ENCODE results near the gene SS18. TPM values are rescaled to one million over a fixed set of nuclear protein-coding genes. Genes with fewer than 3 reads are reported as not detected.

The SS18 gene
- total RNA-seq, 5 donors from 2014 or later (not counting 1 experiment from before 2014, with no cell fraction given): 58.3 to 79.2 (median 67.3) TPM

- Histone ChIP-seq H3K36me3 (ENCODE audit: control insufficient read depth in 2 of 2, extremely low read depth in 1 of 2, insufficient read depth in 1 of 2, low read length in 1 of 2) (peaks cover 0 to 56% of the 10 kb centered on the region in 2 donors), H3K4me3 (ENCODE audit: control insufficient read depth in 1 of 2, extremely low read depth in 1 of 2, low read length in 1 of 2) (no peak overlapping the region), H3K9me3 (no peaks in the 10 kb centered on the region), H3K27ac (ENCODE audit: low read length) (no peak overlapping the region), H3K4me1 (ENCODE audit: control insufficient read depth in 1 of 2, extremely low read depth in 1 of 2, insufficient read depth in 2 of 2, low read length in 2 of 2) (no peaks in the 10 kb centered on the region), H3K27me3 (replicated peaks in 1 of 2; ENCODE audit: control insufficient read depth in 2 of 2, extremely low read depth in 1 of 2, insufficient read depth in 2 of 2, low read length in 1 of 2) (no peaks in the 10 kb centered on the region)
- Mint-ChIP-seq H3K36me3 (peaks cover 63% of the 10 kb centered on the region), H3K27ac (no peak overlapping the region), H3K4me3 (no peak overlapping the region), H3K27me3 (no peaks in the 10 kb centered on the region), H3K9me3 (no peaks in the 10 kb centered on the region), H3K4me1 (peaks cover 0 to 2% (median 2%) of the 10 kb centered on the region in 3 donors)
- CTCF ChIA-PET: interaction anchor here in 1 of 2 donors (0.6 kb wide), 1 partner anchor 881 kb away, joined by 3 read pairs; no protein-coding TSS in a partner anchor
- no peak for ATAC-seq (replicated peaks in 1 of 4)
- no peak for DNase-seq
- POLR2A ChIA-PET: no interaction called here
Observed at GRCh38 chr18:26017929-26018328, 72.5 kb downstream of the SS18 start.

DNA sequence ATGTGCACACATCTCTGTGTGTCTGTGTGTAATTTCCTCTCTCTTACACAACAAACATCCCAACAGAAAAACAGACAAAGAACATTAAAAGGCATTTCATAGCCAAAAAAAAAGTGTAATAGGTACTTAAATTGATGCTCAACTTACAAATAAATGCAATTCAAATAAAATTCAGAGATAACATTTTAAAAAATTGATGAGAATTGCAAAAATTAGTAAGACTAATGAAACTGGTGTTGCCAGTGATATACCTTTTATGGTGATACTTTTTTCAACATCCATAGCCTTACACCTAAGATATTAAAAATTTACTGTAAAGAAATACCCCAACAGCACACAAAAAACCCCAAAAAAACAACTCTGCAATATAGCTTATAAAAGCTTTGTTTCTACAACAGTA lies 76.0 kb downstream of the SS18 start:
- Mint-ChIP-seq H3K4me3 (no peak overlapping the region), H3K9me3 (peaks cover 0 to 3% (median 0%) of the 10 kb centered on the region in 3 donors), H3K4me1 (no peaks in the 10 kb centered on the region), H3K27ac (no peak overlapping the region), H3K27me3 (no peaks in the 10 kb centered on the region), H3K36me3 (peaks cover 47% of the 10 kb centered on the region)
- Histone ChIP-seq H3K4me3 (ENCODE audit: control insufficient read depth in 1 of 2, extremely low read depth in 1 of 2, low read length in 1 of 2) (no peak overlapping the region), H3K36me3 (ENCODE audit: control insufficient read depth in 2 of 2, extremely low read depth in 1 of 2, insufficient read depth in 1 of 2, low read length in 1 of 2) (peaks cover 0 to 41% of the 10 kb centered on the region in 2 donors), H3K9me3 (no peaks in the 10 kb centered on the region), H3K27ac (ENCODE audit: low read length) (no peak overlapping the region), H3K27me3 (replicated peaks in 1 of 2; ENCODE audit: control insufficient read depth in 2 of 2, extremely low read depth in 1 of 2, insufficient read depth in 2 of 2, low read length in 1 of 2) (no peaks in the 10 kb centered on the region), H3K4me1 (ENCODE audit: control insufficient read depth in 1 of 2, extremely low read depth in 1 of 2, insufficient read depth in 2 of 2, low read length in 2 of 2) (no peaks in the 10 kb centered on the region)
- ChIA-PET POLR2A (no interaction called here), CTCF (no interaction called here)
- DNase-seq: no peak
- ATAC-seq (replicated peaks in 1 of 4): no peak

DNA sequence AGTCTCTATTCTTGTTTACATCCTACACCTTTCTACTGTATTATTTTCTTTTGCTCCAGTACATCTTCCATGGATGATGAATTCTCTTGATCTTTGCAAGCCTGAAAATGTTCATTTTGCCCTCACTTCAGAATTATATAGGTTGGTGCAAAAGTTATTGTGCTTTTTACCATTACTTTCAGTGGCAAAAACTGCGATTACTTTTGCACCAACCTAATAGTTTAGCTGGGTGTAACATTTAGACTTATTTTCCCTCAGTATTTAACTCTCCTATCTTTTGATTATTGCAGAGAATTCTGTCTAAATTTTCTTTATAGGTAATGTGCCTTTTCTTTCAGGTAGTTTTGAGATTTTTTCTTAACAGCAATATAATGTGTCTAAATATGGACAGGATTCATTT lies 81.8 kb downstream of the SS18 start:
- no peaks in the 10 kb centered on the region for H3K27me3 Mint-ChIP-seq
- Histone ChIP-seq H3K27me3 (replicated peaks in 1 of 2; ENCODE audit: control insufficient read depth in 2 of 2, extremely low read depth in 1 of 2, insufficient read depth in 2 of 2, low read length in 1 of 2) (no peaks in the 10 kb centered on the region), H3K4me3 (ENCODE audit: control insufficient read depth in 1 of 2, extremely low read depth in 1 of 2, low read length in 1 of 2) (no peak overlapping the region), H3K27ac (ENCODE audit: low read length) (no peak overlapping the region), H3K9me3 (no peaks in the 10 kb centered on the region), H3K36me3 (ENCODE audit: control insufficient read depth in 2 of 2, extremely low read depth in 1 of 2, insufficient read depth in 1 of 2, low read length in 1 of 2) (peaks cover 0 to 7% of the 10 kb centered on the region in 2 donors), H3K4me1 (ENCODE audit: control insufficient read depth in 1 of 2, extremely low read depth in 1 of 2, insufficient read depth in 2 of 2, low read length in 2 of 2) (no peaks in the 10 kb centered on the region)
- POLR2A ChIA-PET: interaction anchor here in 1 of 2 donors (0.6 kb wide), 1 partner anchor 26 kb away, joined by 4 read pairs; no protein-coding TSS in a partner anchor
- no CpG with 5 or more reads among the region's 1 CpG for WGBS (ENCODE audit: insufficient coverage)
- no peak for DNase-seq
- CTCF ChIA-PET: interaction anchor here in 1 of 2 donors (0.5 kb wide), 1 partner anchor 19 kb away, joined by 3 read pairs; no protein-coding TSS in a partner anchor
- H3K36me3 Mint-ChIP-seq: peaks cover 10% of the 10 kb centered on the region
- no peaks in the 10 kb centered on the region for H3K4me1 Mint-ChIP-seq
- peaks cover 0 to 3% (median 0%) of the 10 kb centered on the region in 3 donors for H3K9me3 Mint-ChIP-seq
- no peak overlapping the region for H3K27ac Mint-ChIP-seq
- ATAC-seq (replicated peaks in 1 of 4): no peak
- H3K4me3 Mint-ChIP-seq: no peak overlapping the region

DNA sequence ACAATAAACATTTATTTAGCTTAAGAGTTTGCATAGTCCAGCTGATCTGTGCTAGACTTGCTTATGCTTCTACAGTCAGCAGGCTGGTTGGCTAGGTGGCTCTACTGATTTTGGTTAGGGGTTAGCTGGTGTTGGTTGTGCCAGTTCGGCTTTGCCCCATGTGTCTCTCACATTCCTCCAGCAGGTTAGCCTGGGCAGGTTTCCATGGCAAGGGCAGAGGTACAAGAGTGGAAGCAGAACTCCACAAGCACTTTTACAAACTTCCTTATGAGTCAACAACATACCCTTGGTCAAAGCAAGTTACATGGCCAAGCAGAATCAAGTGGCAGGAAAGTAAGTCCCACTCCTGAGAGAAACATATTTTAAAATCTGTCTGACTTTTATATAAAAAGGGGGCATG lies 82.3 kb downstream of the SS18 start:
- Mint-ChIP-seq H3K4me1 (no peaks in the 10 kb centered on the region), H3K4me3 (no peak overlapping the region), H3K36me3 (peaks cover 10% of the 10 kb centered on the region), H3K27me3 (no peaks in the 10 kb centered on the region), H3K27ac (no peak overlapping the region), H3K9me3 (peaks cover 0 to 3% (median 0%) of the 10 kb centered on the region in 3 donors)
- no peaks in the 10 kb centered on the region for H3K9me3 ChIP-seq
- H3K27me3 ChIP-seq (replicated peaks in 1 of 2; ENCODE audit: control insufficient read depth in 2 of 2, extremely low read depth in 1 of 2, insufficient read depth in 2 of 2, low read length in 1 of 2): no peaks in the 10 kb centered on the region
- WGBS (ENCODE audit: insufficient coverage): no CpG with 5 or more reads among the region's 1 CpG
- no peak for DNase-seq
- ATAC-seq (replicated peaks in 1 of 4): no peak
- POLR2A ChIA-PET: no interaction called here
- no peaks in the 10 kb centered on the region for H3K4me1 ChIP-seq (ENCODE audit: control insufficient read depth in 1 of 2, extremely low read depth in 1 of 2, insufficient read depth in 2 of 2, low read length in 2 of 2)
- no peak overlapping the region for H3K27ac ChIP-seq (ENCODE audit: low read length)
- CTCF ChIA-PET: no interaction called here
- no peak overlapping the region for H3K4me3 ChIP-seq (ENCODE audit: control insufficient read depth in 1 of 2, extremely low read depth in 1 of 2, low read length in 1 of 2)
- H3K36me3 ChIP-seq (ENCODE audit: control insufficient read depth in 2 of 2, extremely low read depth in 1 of 2, insufficient read depth in 1 of 2, low read length in 1 of 2): peaks cover 0 to 3% of the 10 kb centered on the region in 2 donors

DNA sequence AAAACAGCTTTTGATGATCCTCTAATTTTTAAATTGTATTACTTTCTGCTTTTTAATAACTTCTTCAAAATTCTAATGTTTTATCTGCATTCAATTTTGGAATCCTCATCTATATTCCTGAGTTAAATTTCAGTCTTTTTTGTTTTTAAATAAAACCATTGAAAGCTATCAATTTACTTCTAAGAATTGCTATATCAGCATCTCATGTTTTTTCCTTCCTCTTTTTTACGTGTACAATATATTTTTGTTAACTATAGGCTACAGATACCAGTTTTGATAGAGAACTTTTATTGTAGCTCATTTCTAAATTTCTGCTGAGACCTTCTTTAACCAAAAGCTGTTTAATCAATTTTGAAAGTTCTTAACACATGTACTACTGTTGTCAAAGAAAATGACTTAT lies 84.5 kb downstream of the SS18 start:
- no peak overlapping the region for H3K27ac ChIP-seq (ENCODE audit: low read length)
- H3K4me1 ChIP-seq (ENCODE audit: control insufficient read depth in 1 of 2, extremely low read depth in 1 of 2, insufficient read depth in 2 of 2, low read length in 2 of 2): no peaks in the 10 kb centered on the region
- Mint-ChIP-seq H3K27ac (no peak overlapping the region), H3K9me3 (peaks cover 0 to 3% (median 0%) of the 10 kb centered on the region in 3 donors), H3K4me3 (no peak overlapping the region), H3K36me3 (peaks cover 5% of the 10 kb centered on the region), H3K4me1 (no peaks in the 10 kb centered on the region), H3K27me3 (no peaks in the 10 kb centered on the region)
- no peaks in the 10 kb centered on the region for H3K36me3 ChIP-seq (ENCODE audit: control insufficient read depth in 2 of 2, extremely low read depth in 1 of 2, insufficient read depth in 1 of 2, low read length in 1 of 2)
- no peak for ATAC-seq (replicated peaks in 1 of 4)
- no peak for DNase-seq
- no peak overlapping the region for H3K4me3 ChIP-seq (ENCODE audit: control insufficient read depth in 1 of 2, extremely low read depth in 1 of 2, low read length in 1 of 2)
- no CpG with 5 or more reads among the region's 1 CpG for WGBS (ENCODE audit: insufficient coverage)
- no peaks in the 10 kb centered on the region for H3K9me3 ChIP-seq
- ChIA-PET CTCF (no interaction called here), POLR2A (no interaction called here)
- H3K27me3 ChIP-seq (replicated peaks in 1 of 2; ENCODE audit: control insufficient read depth in 2 of 2, extremely low read depth in 1 of 2, insufficient read depth in 2 of 2, low read length in 1 of 2): no peaks in the 10 kb centered on the region

DNA sequence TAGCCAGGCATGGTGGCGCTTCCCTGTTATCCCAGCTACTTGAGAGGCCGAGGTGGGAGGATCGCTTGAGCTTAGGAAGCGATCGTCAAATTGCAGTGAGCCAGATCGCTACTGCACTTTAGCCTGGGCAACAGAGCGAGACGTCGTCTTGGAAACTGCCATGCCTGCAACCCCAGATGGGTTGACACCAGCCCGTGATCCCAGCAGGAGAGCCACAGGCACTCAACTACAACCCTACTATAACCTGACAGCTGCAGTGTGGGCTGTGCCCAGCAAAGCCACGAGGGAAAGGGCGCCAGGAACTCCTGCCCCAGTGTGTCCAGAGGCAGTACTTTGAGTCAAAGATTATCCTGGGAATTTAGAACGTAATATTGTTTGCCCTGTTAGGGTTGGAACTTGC lies 85.6 kb downstream of the SS18 start:
- ATAC-seq (replicated peaks in 1 of 4) (no peak), DNase-seq (no peak)
- Mint-ChIP-seq H3K36me3 (peaks cover 3% of the 10 kb centered on the region), H3K27ac (no peak overlapping the region), H3K4me1 (no peaks in the 10 kb centered on the region), H3K9me3 (no peaks in the 10 kb centered on the region), H3K27me3 (no peaks in the 10 kb centered on the region), H3K4me3 (no peak overlapping the region)
- Histone ChIP-seq H3K27me3 (replicated peaks in 1 of 2; ENCODE audit: control insufficient read depth in 2 of 2, extremely low read depth in 1 of 2, insufficient read depth in 2 of 2, low read length in 1 of 2) (no peaks in the 10 kb centered on the region), H3K4me3 (ENCODE audit: control insufficient read depth in 1 of 2, extremely low read depth in 1 of 2, low read length in 1 of 2) (no peak overlapping the region), H3K4me1 (ENCODE audit: control insufficient read depth in 1 of 2, extremely low read depth in 1 of 2, insufficient read depth in 2 of 2, low read length in 2 of 2) (no peaks in the 10 kb centered on the region), H3K36me3 (ENCODE audit: control insufficient read depth in 2 of 2, extremely low read depth in 1 of 2, insufficient read depth in 1 of 2, low read length in 1 of 2) (no peaks in the 10 kb centered on the region), H3K27ac (ENCODE audit: low read length) (no peak overlapping the region), H3K9me3 (no peaks in the 10 kb centered on the region)
- POLR2A ChIA-PET: no interaction called here
- 94% methylated on average over 9 of the region's 13 CpGs for WGBS (ENCODE audit: insufficient coverage)
- CTCF ChIA-PET: no interaction called here

DNA sequence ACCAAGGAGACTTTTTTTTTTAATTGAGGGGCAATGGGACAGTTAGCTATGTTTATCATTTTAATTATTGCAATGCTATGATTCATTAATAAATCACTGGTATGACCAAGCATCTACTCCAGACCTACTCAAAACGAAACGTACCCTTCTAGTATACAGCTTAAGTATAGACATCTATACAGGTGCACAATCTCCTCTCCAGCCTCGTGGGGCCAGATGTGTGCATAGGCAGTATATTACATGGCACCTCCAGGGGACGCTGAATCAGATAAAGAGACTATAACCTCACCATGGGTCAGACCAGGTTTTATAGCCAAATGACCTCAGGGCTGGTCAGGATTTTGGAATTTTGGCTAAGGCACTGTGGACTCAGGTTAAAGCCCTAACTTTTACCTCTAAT lies 86.6 kb downstream of the SS18 start:
- POLR2A ChIA-PET: no interaction called here
- peaks cover 0 to 7% (median 4%) of the 10 kb centered on the region in 3 donors for H3K9me3 Mint-ChIP-seq

More for the DNA sequence above, 86.6 kb downstream of the SS18 start:
- no peak overlapping the region for H3K4me3 ChIP-seq (ENCODE audit: control insufficient read depth in 1 of 2, extremely low read depth in 1 of 2, low read length in 1 of 2)
- ATAC-seq (replicated peaks in 1 of 4): no peak
- no peaks in the 10 kb centered on the region for H3K36me3 ChIP-seq (ENCODE audit: control insufficient read depth in 2 of 2, extremely low read depth in 1 of 2, insufficient read depth in 1 of 2, low read length in 1 of 2)
- H3K36me3 Mint-ChIP-seq: peaks cover 7% of the 10 kb centered on the region
- no peak overlapping the region for H3K4me3 Mint-ChIP-seq
- H3K27ac ChIP-seq (ENCODE audit: low read length): no peak overlapping the region
- H3K27me3 Mint-ChIP-seq: no peaks in the 10 kb centered on the region
- H3K27ac Mint-ChIP-seq: no peak overlapping the region
- WGBS (ENCODE audit: insufficient coverage): 90% methylated on average over 2 of the region's 4 CpGs
- no peak for DNase-seq
- no peaks in the 10 kb centered on the region for H3K27me3 ChIP-seq (replicated peaks in 1 of 2; ENCODE audit: control insufficient read depth in 2 of 2, extremely low read depth in 1 of 2, insufficient read depth in 2 of 2, low read length in 1 of 2)
- no peaks in the 10 kb centered on the region for H3K4me1 Mint-ChIP-seq
- CTCF ChIA-PET: no interaction called here
- no peaks in the 10 kb centered on the region for H3K4me1 ChIP-seq (ENCODE audit: control insufficient read depth in 1 of 2, extremely low read depth in 1 of 2, insufficient read depth in 2 of 2, low read length in 2 of 2)
- H3K9me3 ChIP-seq: no peaks in the 10 kb centered on the region
